WTC11 (cell line): ENCODE measurements around the gene SCAND1. TPM values are rescaled to one million over a fixed set of nuclear protein-coding genes. Genes with fewer than 3 reads are reported as not detected.

Experiments used
- CDX4 ChIP-seq: fragments of 250-450 bp; sonication (Bioruptor Pico); IDR thresholded peaks from 2 replicates; pipeline ENCODE4 v1.9.0; 2021; ENCODE audit warnings: moderate library complexity, mild to moderate bottlenecking, inconsistent platforms, borderline replicate concordance
- ELF4 ChIP-seq: sonication (generic); formaldehyde crosslinking; IDR thresholded peaks from 2 replicates; pipeline ENCODE4 v1.8.1; 2022; ENCODE audit warnings: low read depth, mild to moderate bottlenecking, moderate library complexity, missing genetic modification reagents
- ETV6 ChIP-seq: sonication (generic); formaldehyde crosslinking; IDR thresholded peaks from 2 replicates; pipeline ENCODE4 v1.8.1; 2022; ENCODE audit warnings: mild to moderate bottlenecking, missing genetic modification reagents
- FOXK1 ChIP-seq: sonication (generic); formaldehyde crosslinking; IDR thresholded peaks from 2 replicates; pipeline ENCODE4 v1.8.0; 2022; ENCODE audit warnings: mild to moderate bottlenecking, moderate library complexity, missing genetic modification reagents
- GTF2I ChIP-seq: fragments of 250-450 bp; sonication (Bioruptor Pico); conservative IDR thresholded peaks from 2 replicates; pipeline ENCODE4 v1.4.0; 2021; ENCODE audit warnings: mild to moderate bottlenecking
- HMGXB4 ChIP-seq: sonication (generic); formaldehyde crosslinking; IDR thresholded peaks from 2 replicates; pipeline ENCODE4 v1.8.1; 2023; ENCODE audit warnings: mild to moderate bottlenecking, moderate library complexity, missing genetic modification reagents
- MLX ChIP-seq: sonication (generic); formaldehyde crosslinking; IDR thresholded peaks from 2 replicates; pipeline ENCODE4 v1.8.1; 2023; ENCODE audit warnings: mild to moderate bottlenecking, missing genetic modification reagents, moderate library complexity
- MYBL2 ChIP-seq: sonication (generic); formaldehyde crosslinking; IDR thresholded peaks from 2 replicates; pipeline ENCODE4 v1.8.1; 2023; ENCODE audit warnings: mild to moderate bottlenecking, moderate library complexity, missing genetic modification reagents
- NFATC4 ChIP-seq: fragments of 250-450 bp; sonication (Bioruptor Pico); IDR thresholded peaks from 2 replicates; pipeline ENCODE4 v1.9.0; 2021; ENCODE audit warnings: mild to moderate bottlenecking
- NFE2L1 ChIP-seq: sonication (generic); formaldehyde crosslinking; IDR thresholded peaks from 2 replicates; pipeline ENCODE4 v1.8.1; 2023; ENCODE audit warnings: missing genetic modification reagents
- RELA ChIP-seq: sonication (generic); formaldehyde crosslinking; IDR thresholded peaks from 2 replicates; pipeline ENCODE4 v1.8.1; 2022; ENCODE audit warnings: missing genetic modification reagents, mild to moderate bottlenecking, borderline replicate concordance
- SMAD4 ChIP-seq: sonication (generic); formaldehyde crosslinking; IDR thresholded peaks from 2 replicates; pipeline ENCODE4 v1.8.0; 2022; ENCODE audit warnings: mild to moderate bottlenecking, missing genetic modification reagents
- SOX15 ChIP-seq: fragments of 250-450 bp; sonication (Bioruptor Pico); IDR thresholded peaks from 2 replicates; pipeline ENCODE4 v1.9.0; 2021; ENCODE audit warnings: mild to moderate bottlenecking
- TCF7 ChIP-seq: sonication (generic); formaldehyde crosslinking; IDR thresholded peaks from 2 replicates; pipeline ENCODE4 v1.8.0; 2022; ENCODE audit warnings: mild to moderate bottlenecking, low read depth, missing genetic modification reagents, moderate library complexity
- ZBTB21 ChIP-seq: sonication (generic); formaldehyde crosslinking; IDR thresholded peaks from 2 replicates; pipeline ENCODE4 v1.8.1; 2023; ENCODE audit warnings: mild to moderate bottlenecking, missing genetic modification reagents, borderline replicate concordance
- ZNF219 ChIP-seq: sonication (generic); formaldehyde crosslinking; IDR thresholded peaks from 2 replicates; pipeline ENCODE4 v1.8.0; 2023; ENCODE audit warnings: missing genetic modification reagents, mild to moderate bottlenecking, borderline replicate concordance
- ZNF317 ChIP-seq: sonication (generic); formaldehyde crosslinking; IDR thresholded peaks from 2 replicates; pipeline ENCODE4 v1.8.1; 2023; ENCODE audit warnings: low read depth, mild to moderate bottlenecking, moderate library complexity, missing genetic modification reagents, borderline replicate concordance
- total RNA-seq: library from RNA; stranded (reverse); gene quantifications from 3 replicates; pipeline ENCODE4 v1.2.3, GENCODE V29; 2021
- TF ChIP-seq, protein P1 (sequence below): sonication (generic); formaldehyde crosslinking; IDR thresholded peaks from 2 replicates; pipeline ENCODE4 v1.8.1; 2023; ENCODE audit warnings: mild to moderate bottlenecking, missing genetic modification reagents
- TF ChIP-seq, protein P2 (sequence below): sonication (generic); formaldehyde crosslinking; IDR thresholded peaks from 2 replicates; pipeline ENCODE4 v1.8.0; 2022; ENCODE audit warnings: mild to moderate bottlenecking, missing genetic modification reagents
- TF ChIP-seq, protein P3 (sequence below): sonication (generic); formaldehyde crosslinking; IDR thresholded peaks from 2 replicates; pipeline ENCODE4 v1.8.0; 2023; ENCODE audit warnings: missing genetic modification reagents, mild to moderate bottlenecking, borderline replicate concordance
- TF ChIP-seq, protein P4 (sequence below): fragments of 250-450 bp; sonication (Bioruptor Pico); IDR thresholded peaks from 2 replicates; pipeline ENCODE4 v2.1.2; 2022; ENCODE audit warnings: mild to moderate bottlenecking, moderate library complexity
- TF ChIP-seq, protein P5 (sequence below): sonication (generic); formaldehyde crosslinking; IDR thresholded peaks from 2 replicates; pipeline ENCODE4 v1.8.1; 2022; ENCODE audit warnings: low read depth, missing genetic modification reagents, borderline replicate concordance
- TF ChIP-seq, protein P6 (sequence below): fragments of 250-450 bp; sonication (Bioruptor Pico); IDR thresholded peaks from 2 replicates; pipeline ENCODE4 v1.8.0; 2021; ENCODE audit warnings: mild to moderate bottlenecking

The SCAND1 gene
- total RNA-seq, 1 experiment from 2014 or later = 103 TPM

GRCh38 chr20:35954200-35954906 is at the start of gene SCAND1 (continued):
- TF ChIP-seq, protein P1, sequence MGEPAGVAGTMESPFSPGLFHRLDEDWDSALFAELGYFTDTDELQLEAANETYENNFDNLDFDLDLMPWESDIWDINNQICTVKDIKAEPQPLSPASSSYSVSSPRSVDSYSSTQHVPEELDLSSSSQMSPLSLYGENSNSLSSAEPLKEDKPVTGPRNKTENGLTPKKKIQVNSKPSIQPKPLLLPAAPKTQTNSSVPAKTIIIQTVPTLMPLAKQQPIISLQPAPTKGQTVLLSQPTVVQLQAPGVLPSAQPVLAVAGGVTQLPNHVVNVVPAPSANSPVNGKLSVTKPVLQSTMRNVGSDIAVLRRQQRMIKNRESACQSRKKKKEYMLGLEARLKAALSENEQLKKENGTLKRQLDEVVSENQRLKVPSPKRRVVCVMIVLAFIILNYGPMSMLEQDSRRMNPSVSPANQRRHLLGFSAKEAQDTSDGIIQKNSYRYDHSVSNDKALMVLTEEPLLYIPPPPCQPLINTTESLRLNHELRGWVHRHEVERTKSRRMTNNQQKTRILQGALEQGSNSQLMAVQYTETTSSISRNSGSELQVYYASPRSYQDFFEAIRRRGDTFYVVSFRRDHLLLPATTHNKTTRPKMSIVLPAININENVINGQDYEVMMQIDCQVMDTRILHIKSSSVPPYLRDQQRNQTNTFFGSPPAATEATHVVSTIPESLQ (CRISPR knock-in tag) = no peak
- TF ChIP-seq, protein P2, sequence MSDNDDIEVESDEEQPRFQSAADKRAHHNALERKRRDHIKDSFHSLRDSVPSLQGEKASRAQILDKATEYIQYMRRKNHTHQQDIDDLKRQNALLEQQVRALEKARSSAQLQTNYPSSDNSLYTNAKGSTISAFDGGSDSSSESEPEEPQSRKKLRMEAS = peak; percentile 95
- TF ChIP-seq GTF2I (CRISPR knock-in tag) (no peak), SMAD4 (CRISPR knock-in tag) (no peak), ELF4 (CRISPR knock-in tag) (no peak), HMGXB4 (CRISPR knock-in tag) (peak; percentile 99), SOX15 (CRISPR knock-in tag) (no peak), ZBTB21 (CRISPR knock-in tag) (0 out of 2 replicates have a peak, but pooled peaks have one; percentile 64), NFE2L1 (no peak; the same call in 1 of the 2 replicates), FOXK1 (CRISPR knock-in tag) (peak; percentile 87), MLX (CRISPR knock-in tag) (no peak), CDX4 (CRISPR knock-in tag) (no peak), RELA (CRISPR knock-in tag) (0 out of 2 replicates have a peak, but pooled peaks have one; percentile 10), TCF7 (CRISPR knock-in tag) (no peak; the same call in 1 of the 2 replicates), MYBL2 (CRISPR knock-in tag) (peak; percentile 63), NFATC4 (CRISPR knock-in tag) (no peak), ETV6 (CRISPR knock-in tag) (peak; percentile 81), ZNF219 (0 out of 2 replicates have a peak, but pooled peaks have one; percentile 42), ZNF317 (peak; percentile 37; the same call in 1 of the 2 replicates)
- TF ChIP-seq, protein P3, sequence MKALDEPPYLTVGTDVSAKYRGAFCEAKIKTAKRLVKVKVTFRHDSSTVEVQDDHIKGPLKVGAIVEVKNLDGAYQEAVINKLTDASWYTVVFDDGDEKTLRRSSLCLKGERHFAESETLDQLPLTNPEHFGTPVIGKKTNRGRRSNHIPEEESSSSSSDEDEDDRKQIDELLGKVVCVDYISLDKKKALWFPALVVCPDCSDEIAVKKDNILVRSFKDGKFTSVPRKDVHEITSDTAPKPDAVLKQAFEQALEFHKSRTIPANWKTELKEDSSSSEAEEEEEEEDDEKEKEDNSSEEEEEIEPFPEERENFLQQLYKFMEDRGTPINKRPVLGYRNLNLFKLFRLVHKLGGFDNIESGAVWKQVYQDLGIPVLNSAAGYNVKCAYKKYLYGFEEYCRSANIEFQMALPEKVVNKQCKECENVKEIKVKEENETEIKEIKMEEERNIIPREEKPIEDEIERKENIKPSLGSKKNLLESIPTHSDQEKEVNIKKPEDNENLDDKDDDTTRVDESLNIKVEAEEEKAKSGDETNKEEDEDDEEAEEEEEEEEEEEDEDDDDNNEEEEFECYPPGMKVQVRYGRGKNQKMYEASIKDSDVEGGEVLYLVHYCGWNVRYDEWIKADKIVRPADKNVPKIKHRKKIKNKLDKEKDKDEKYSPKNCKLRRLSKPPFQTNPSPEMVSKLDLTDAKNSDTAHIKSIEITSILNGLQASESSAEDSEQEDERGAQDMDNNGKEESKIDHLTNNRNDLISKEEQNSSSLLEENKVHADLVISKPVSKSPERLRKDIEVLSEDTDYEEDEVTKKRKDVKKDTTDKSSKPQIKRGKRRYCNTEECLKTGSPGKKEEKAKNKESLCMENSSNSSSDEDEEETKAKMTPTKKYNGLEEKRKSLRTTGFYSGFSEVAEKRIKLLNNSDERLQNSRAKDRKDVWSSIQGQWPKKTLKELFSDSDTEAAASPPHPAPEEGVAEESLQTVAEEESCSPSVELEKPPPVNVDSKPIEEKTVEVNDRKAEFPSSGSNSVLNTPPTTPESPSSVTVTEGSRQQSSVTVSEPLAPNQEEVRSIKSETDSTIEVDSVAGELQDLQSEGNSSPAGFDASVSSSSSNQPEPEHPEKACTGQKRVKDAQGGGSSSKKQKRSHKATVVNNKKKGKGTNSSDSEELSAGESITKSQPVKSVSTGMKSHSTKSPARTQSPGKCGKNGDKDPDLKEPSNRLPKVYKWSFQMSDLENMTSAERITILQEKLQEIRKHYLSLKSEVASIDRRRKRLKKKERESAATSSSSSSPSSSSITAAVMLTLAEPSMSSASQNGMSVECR (CRISPR knock-in tag) = no peak
- TF ChIP-seq, protein P4, sequence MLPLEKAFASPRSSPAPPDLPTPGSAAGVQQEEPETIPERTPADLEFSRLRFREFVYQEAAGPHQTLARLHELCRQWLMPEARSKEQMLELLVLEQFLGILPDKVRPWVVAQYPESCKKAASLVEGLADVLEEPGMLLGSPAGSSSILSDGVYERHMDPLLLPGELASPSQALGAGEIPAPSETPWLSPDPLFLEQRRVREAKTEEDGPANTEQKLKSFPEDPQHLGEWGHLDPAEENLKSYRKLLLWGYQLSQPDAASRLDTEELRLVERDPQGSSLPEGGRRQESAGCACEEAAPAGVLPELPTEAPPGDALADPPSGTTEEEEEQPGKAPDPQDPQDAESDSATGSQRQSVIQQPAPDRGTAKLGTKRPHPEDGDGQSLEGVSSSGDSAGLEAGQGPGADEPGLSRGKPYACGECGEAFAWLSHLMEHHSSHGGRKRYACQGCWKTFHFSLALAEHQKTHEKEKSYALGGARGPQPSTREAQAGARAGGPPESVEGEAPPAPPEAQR (CRISPR knock-in tag) = no peak
- TF ChIP-seq, protein P5, sequence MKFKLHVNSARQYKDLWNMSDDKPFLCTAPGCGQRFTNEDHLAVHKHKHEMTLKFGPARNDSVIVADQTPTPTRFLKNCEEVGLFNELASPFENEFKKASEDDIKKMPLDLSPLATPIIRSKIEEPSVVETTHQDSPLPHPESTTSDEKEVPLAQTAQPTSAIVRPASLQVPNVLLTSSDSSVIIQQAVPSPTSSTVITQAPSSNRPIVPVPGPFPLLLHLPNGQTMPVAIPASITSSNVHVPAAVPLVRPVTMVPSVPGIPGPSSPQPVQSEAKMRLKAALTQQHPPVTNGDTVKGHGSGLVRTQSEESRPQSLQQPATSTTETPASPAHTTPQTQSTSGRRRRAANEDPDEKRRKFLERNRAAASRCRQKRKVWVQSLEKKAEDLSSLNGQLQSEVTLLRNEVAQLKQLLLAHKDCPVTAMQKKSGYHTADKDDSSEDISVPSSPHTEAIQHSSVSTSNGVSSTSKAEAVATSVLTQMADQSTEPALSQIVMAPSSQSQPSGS (CRISPR knock-in tag) = peak; percentile 49; the same call in 1 of the 2 replicates
- TF ChIP-seq, protein P6, sequence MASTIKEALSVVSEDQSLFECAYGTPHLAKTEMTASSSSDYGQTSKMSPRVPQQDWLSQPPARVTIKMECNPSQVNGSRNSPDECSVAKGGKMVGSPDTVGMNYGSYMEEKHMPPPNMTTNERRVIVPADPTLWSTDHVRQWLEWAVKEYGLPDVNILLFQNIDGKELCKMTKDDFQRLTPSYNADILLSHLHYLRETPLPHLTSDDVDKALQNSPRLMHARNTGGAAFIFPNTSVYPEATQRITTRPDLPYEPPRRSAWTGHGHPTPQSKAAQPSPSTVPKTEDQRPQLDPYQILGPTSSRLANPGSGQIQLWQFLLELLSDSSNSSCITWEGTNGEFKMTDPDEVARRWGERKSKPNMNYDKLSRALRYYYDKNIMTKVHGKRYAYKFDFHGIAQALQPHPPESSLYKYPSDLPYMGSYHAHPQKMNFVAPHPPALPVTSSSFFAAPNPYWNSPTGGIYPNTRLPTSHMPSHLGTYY (CRISPR knock-in tag) = no peak
